ENCODE measurements around the gene BOD1.
"Not testable (repeated sequence)": the region's sequence is repeated elsewhere in the genome, so short reads cannot be mapped to it uniquely, and the experiment has no call there.

The BOD1 gene

GRCh38 chr5:173615884-173616576 is 420 bp downstream of the BOD1 start:
- DNase-seq (ENCODE audit: low spot score), result peak; percentile 71

- no peak for DNase-seq (ENCODE audit: low spot score)
Measured at GRCh38 chr5:173614591-173614990, 1.9 kb downstream of the BOD1 start.

GRCh38 chr5:173613433-173614159 is 2.9 kb downstream of the BOD1 start:
- no peak for DNase-seq (ENCODE audit: low spot score)

GRCh38 chr5:173612948-173613347 is 3.5 kb downstream of the BOD1 start:
- no peak for DNase-seq (ENCODE audit: low spot score)

- no peak for DNase-seq (ENCODE audit: low spot score)
Measured at GRCh38 chr5:173611706-173612105, 4.7 kb downstream of the BOD1 start.

GRCh38 chr5:173604141-173604540 is 12.3 kb downstream of the BOD1 start:
- DNase-seq (ENCODE audit: low spot score), result no peak

GRCh38 chr5:173602423-173602822 is 14.0 kb downstream of the BOD1 start:
- DNase-seq (ENCODE audit: low spot score), result no peak

GRCh38 chr5:173598686-173599085 is 17.8 kb downstream of the BOD1 start:
- no peak for DNase-seq (ENCODE audit: low spot score)

- no peak for DNase-seq (ENCODE audit: low spot score)
Measured at GRCh38 chr5:173597304-173597703, 19.1 kb downstream of the BOD1 start.

GRCh38 chr5:173595841-173596240 is 20.6 kb downstream of the BOD1 start:
- DNase-seq (ENCODE audit: low spot score), result no peak

- DNase-seq (ENCODE audit: low spot score), result no peak
Measured at GRCh38 chr5:173594061-173594460, 22.4 kb downstream of the BOD1 start.

GRCh38 chr5:173592050-173592669 is 24.3 kb downstream of the BOD1 start:
- peak; percentile 38 for DNase-seq (ENCODE audit: low spot score)

GRCh38 chr5:173591056-173591514 is 25.4 kb downstream of the BOD1 start:
- no peak for DNase-seq (ENCODE audit: low spot score)

- DNase-seq (ENCODE audit: low spot score), result no peak
Measured at GRCh38 chr5:173590436-173591055, 25.9 kb downstream of the BOD1 start.

- not testable (repeated sequence) for DNase-seq (ENCODE audit: low spot score)
Measured at GRCh38 chr5:173586133-173586532, 30.3 kb downstream of the BOD1 start.

- DNase-seq (ENCODE audit: low spot score), result no peak
Measured at GRCh38 chr5:173583346-173583745, 33.1 kb downstream of the BOD1 start.

- no peak for DNase-seq (ENCODE audit: low spot score)
Measured at GRCh38 chr5:173582216-173583111, 34.0 kb downstream of the BOD1 start.

- DNase-seq (ENCODE audit: low spot score), result peak; percentile 82
Measured at GRCh38 chr5:173581408-173582215, 34.8 kb downstream of the BOD1 start.

GRCh38 chr5:173578947-173579615 is 37.4 kb downstream of the BOD1 start:
- no peak for DNase-seq (ENCODE audit: low spot score)

GRCh38 chr5:173577817-173578216 is 38.6 kb downstream of the BOD1 start:
- DNase-seq (ENCODE audit: low spot score), result no peak
